PC-3 (cell line): ENCODE data around the gene PLCL1.

Experiments
- EZH2 ChIP-seq: fragments of 300-600 bp; sonication (generic); IDR thresholded peaks from one replicate; pipeline ENCODE4 v1.6.1; 2017; ENCODE audit warnings: antibody characterized with exemption, mild to moderate bottlenecking, low read length; ENCODE audit not compliant: unreplicated experiment
- TF ChIP-seq, protein P1 (sequence below): fragments of 300-600 bp; sonication (generic); conservative IDR thresholded peaks from 2 replicates; pipeline ENCODE4 v1.5.1; 2017; ENCODE audit warnings: antibody characterized with exemption, low read depth, mild to moderate bottlenecking, low read length

GRCh38 chr2:197869041-197869440, 64.6 kb downstream of the PLCL1 start:
- TF ChIP-seq, protein P1, sequence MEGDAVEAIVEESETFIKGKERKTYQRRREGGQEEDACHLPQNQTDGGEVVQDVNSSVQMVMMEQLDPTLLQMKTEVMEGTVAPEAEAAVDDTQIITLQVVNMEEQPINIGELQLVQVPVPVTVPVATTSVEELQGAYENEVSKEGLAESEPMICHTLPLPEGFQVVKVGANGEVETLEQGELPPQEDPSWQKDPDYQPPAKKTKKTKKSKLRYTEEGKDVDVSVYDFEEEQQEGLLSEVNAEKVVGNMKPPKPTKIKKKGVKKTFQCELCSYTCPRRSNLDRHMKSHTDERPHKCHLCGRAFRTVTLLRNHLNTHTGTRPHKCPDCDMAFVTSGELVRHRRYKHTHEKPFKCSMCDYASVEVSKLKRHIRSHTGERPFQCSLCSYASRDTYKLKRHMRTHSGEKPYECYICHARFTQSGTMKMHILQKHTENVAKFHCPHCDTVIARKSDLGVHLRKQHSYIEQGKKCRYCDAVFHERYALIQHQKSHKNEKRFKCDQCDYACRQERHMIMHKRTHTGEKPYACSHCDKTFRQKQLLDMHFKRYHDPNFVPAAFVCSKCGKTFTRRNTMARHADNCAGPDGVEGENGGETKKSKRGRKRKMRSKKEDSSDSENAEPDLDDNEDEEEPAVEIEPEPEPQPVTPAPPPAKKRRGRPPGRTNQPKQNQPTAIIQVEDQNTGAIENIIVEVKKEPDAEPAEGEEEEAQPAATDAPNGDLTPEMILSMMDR: no peak
- TF ChIP-seq EZH2: no peak
